ENCODE measurements around the gene PITPNC1.

Gene PITPNC1

DNA sequence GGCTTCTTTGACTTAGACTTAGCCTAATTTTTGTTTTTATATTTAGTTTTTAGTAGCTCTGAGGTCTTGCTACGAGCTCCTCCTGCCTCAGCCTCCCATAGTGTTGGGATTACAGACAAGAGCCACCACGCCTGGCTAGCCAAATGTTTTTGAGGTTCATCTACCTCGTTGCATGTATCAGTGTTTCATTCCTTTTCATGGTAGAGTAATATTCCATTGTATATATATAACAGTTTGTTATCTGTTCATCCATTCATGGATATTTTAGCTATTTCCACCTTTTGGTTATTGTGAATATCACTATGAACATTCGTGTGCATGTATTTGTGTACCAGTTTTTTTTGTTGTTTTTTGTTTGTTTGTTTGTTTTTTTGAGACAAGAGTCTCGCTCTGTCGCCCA lies 352.8 kb downstream of the PITPNC1 start:
- Histone ChIP-seq H3K9me2 (ENCODE audit: low read depth, low read length) (no peaks in the 10 kb centered on the region), H3K4me1 (ENCODE audit: insufficient read depth, low read length, severe bottlenecking) (no peaks in the 10 kb centered on the region), H3K79me2 (ENCODE audit: insufficient read depth, low read length) (no peaks in the 10 kb centered on the region), H3K9ac (ENCODE audit: low read length) (no peak overlapping the region), H3K27me3 (ENCODE audit: insufficient read depth, low read length) (no peaks in the 10 kb centered on the region), H3K36me3 (ENCODE audit: insufficient read depth, low read length) (peaks cover 99% of the 10 kb centered on the region), H2AFZ (ENCODE audit: low read length) (no peak overlapping the region), H3K4me2 (ENCODE audit: low read length) (no peak overlapping the region), H3K27ac (ENCODE audit: low read depth, low read length, poor library complexity, severe bottlenecking) (no peak overlapping the region), H3K9me3 (ENCODE audit: low read length) (peaks cover 3% of the 10 kb centered on the region; the same call in 1 of the 2 replicates), H4K20me1 (ENCODE audit: insufficient read depth, low read length) (0 out of 2 replicates have a peak, but pooled peaks cover 2% of the 10 kb centered on the region), H3F3A (ENCODE audit: insufficient read depth, low read length) (no peaks in the 10 kb centered on the region), H3K4me3 (ENCODE audit: low read depth, low read length, poor library complexity, severe bottlenecking) (no peak overlapping the region)
- TF ChIP-seq, protein P1, sequence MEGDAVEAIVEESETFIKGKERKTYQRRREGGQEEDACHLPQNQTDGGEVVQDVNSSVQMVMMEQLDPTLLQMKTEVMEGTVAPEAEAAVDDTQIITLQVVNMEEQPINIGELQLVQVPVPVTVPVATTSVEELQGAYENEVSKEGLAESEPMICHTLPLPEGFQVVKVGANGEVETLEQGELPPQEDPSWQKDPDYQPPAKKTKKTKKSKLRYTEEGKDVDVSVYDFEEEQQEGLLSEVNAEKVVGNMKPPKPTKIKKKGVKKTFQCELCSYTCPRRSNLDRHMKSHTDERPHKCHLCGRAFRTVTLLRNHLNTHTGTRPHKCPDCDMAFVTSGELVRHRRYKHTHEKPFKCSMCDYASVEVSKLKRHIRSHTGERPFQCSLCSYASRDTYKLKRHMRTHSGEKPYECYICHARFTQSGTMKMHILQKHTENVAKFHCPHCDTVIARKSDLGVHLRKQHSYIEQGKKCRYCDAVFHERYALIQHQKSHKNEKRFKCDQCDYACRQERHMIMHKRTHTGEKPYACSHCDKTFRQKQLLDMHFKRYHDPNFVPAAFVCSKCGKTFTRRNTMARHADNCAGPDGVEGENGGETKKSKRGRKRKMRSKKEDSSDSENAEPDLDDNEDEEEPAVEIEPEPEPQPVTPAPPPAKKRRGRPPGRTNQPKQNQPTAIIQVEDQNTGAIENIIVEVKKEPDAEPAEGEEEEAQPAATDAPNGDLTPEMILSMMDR (IDR thresholded peaks at IDR 0.05; ENCODE audit: low read length) = no peak
- TF ChIP-seq EZH2 (IDR thresholded peaks at IDR 0.05; ENCODE audit: borderline replicate concordance, low read length) = no peak

DNA sequence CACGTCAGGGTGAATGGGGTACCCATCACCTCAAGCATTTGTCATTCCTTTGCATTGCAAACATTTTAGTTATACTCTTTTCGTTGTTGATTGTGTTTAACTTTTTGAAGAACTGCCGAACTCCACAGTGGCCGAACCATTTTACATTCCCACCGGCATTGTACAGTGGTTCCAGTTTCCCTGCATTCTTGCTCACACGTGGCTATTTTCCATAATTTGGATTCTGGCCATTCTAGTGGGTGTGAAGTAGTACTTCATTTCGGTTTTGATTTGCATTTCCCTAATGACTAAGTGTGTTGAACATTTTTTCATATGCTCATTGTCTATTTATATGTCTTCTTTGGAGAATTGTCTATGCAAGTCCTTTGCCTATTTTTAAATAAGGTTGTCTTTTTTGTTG lies 353.6 kb downstream of the PITPNC1 start:
- Histone ChIP-seq H3K36me3 (ENCODE audit: insufficient read depth, low read length) (peaks cover 97% of the 10 kb centered on the region), H3K9me2 (ENCODE audit: low read depth, low read length) (no peaks in the 10 kb centered on the region), H3K79me2 (ENCODE audit: insufficient read depth, low read length) (no peaks in the 10 kb centered on the region), H4K20me1 (ENCODE audit: insufficient read depth, low read length) (0 out of 2 replicates have a peak, but pooled peaks cover 2% of the 10 kb centered on the region), H3K4me3 (ENCODE audit: low read depth, low read length, poor library complexity, severe bottlenecking) (no peak overlapping the region), H3K4me1 (ENCODE audit: insufficient read depth, low read length, severe bottlenecking) (no peaks in the 10 kb centered on the region), H3K27me3 (ENCODE audit: insufficient read depth, low read length) (no peaks in the 10 kb centered on the region), H2AFZ (ENCODE audit: low read length) (no peak overlapping the region), H3K4me2 (ENCODE audit: low read length) (no peak overlapping the region), H3K9me3 (ENCODE audit: low read length) (peaks cover 3% of the 10 kb centered on the region; the same call in 1 of the 2 replicates), H3F3A (ENCODE audit: insufficient read depth, low read length) (no peaks in the 10 kb centered on the region), H3K9ac (ENCODE audit: low read length) (no peak overlapping the region), H3K27ac (ENCODE audit: low read depth, low read length, poor library complexity, severe bottlenecking) (no peak overlapping the region)
- TF ChIP-seq EZH2 (IDR thresholded peaks at IDR 0.05; ENCODE audit: borderline replicate concordance, low read length) = no peak
- TF ChIP-seq, protein P1 (IDR thresholded peaks at IDR 0.05; ENCODE audit: low read length) = no peak

GRCh38 chr17:67733449-67733848 lies 356.4 kb downstream of the PITPNC1 start:
- Histone ChIP-seq H2AFZ (ENCODE audit: low read length) (no peak overlapping the region), H4K20me1 (ENCODE audit: insufficient read depth, low read length) (0 out of 2 replicates have a peak, but pooled peaks cover 2% of the 10 kb centered on the region), H3K9me3 (ENCODE audit: low read length) (peaks cover 3% of the 10 kb centered on the region; the same call in 1 of the 2 replicates), H3K9me2 (ENCODE audit: low read depth, low read length) (no peaks in the 10 kb centered on the region), H3K79me2 (ENCODE audit: insufficient read depth, low read length) (no peaks in the 10 kb centered on the region), H3K4me2 (ENCODE audit: low read length) (no peak overlapping the region), H3K9ac (ENCODE audit: low read length) (no peak overlapping the region), H3K4me1 (ENCODE audit: insufficient read depth, low read length, severe bottlenecking) (no peaks in the 10 kb centered on the region), H3K4me3 (ENCODE audit: low read depth, low read length, poor library complexity, severe bottlenecking) (no peak overlapping the region), H3K27ac (ENCODE audit: low read depth, low read length, poor library complexity, severe bottlenecking) (no peak overlapping the region), H3F3A (ENCODE audit: insufficient read depth, low read length) (no peaks in the 10 kb centered on the region), H3K36me3 (ENCODE audit: insufficient read depth, low read length) (peaks cover 97% of the 10 kb centered on the region), H3K27me3 (ENCODE audit: insufficient read depth, low read length) (no peaks in the 10 kb centered on the region)
- TF ChIP-seq, protein P1 (IDR thresholded peaks at IDR 0.05; ENCODE audit: low read length) = no peak

Measured in OCI-LY1 (cell line).